ENCODE data around the gene SFMBT1.

The SFMBT1 gene

GRCh38 chr3:52912885-52913731, 132.8 kb downstream of the SFMBT1 start:
- DNase-seq: no peak

DNA sequence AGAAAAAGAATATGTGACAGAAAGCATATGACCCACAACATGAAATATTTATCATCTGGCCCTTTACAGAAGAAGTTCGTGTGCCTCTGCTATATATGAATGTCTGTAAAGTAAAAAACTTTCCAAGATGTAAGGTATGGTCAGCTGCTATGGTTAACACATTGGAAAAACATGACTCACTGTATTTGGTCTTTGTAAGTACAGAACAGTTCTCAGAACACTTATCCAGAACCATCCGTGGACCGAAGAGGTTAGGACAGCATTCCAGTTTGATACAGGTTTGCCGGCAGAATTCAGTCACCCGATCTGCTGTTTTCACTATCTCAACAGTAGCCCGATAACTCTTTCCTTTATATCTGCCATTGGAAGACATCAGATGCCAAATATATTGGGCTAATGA, 135.1 kb downstream of the SFMBT1 start:
- no peak for DNase-seq

DNA sequence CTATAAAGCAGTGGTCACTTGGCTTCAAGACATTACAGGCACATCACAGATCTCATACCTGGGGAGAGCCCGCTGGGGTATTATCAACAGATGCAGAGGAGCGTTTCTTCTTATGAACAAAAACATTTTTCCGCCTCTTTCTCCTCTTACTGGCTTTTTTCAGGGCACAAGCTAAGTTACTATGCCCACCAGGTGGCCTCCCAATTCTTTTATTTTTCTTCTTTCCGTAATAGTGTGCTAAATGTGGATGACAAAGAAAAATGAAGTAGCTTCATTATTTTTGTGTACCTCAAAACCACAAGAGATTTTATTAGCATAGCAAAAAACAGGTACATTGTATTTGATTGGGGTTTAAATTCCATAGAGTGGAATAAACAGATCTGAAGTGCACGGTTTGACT, 138.4 kb downstream of the SFMBT1 start:
- DNase-seq: no peak

- DNase-seq: no peak
Measured at GRCh38 chr3:52904552-52904951, 141.3 kb downstream of the SFMBT1 start.

DNA sequence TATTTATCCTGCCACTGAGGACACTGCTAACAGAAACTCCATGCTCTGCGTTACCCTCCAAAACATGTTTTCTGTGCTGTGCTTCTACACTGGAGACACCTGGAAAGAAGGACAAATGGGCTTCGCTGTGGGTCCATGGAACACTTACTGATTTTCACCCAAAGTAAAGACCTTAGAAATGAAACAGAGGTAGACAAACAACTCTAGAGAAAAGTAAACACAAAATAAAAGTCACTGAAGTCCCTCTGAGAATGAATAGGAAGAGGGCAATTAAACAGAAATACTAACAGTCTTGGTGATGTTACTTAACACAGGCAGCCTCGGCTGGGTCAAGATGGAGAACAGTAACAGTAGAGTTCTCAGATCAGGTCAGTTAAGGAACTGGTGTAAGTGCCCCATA, 141.9 kb downstream of the SFMBT1 start:
- DNase-seq: no peak

GRCh38 chr3:52897130-52898122, 148.4 kb downstream of the SFMBT1 start, which contains the start of gene STIMATE:
TSS of gene STIMATE (minus strand) at chr3:52897548. CDS start at chr3:52897450, 98 bp downstream.
- DNase-seq: peak; percentile 96

DNA sequence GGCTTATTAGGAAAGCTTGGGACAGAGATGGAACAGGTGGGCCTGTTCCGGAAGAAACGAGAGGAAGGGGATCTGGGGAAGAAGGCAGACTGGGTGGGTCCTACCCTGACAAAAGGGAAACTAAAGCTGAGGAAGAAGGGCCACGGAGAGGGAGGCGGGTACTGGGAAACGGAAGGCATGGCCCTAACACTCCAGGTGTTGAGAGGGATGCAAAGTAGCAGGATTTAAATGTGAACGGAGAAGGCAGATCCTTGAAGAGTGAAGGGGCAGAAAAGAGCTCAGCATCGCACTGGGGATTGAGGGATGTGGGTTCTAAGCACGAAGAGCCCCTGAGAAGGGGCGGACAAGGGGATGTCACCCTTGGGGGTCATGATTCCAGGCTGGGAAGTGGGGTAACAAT, 149.3 kb downstream of the SFMBT1 start:
- DNase-seq: peak; percentile 46

DNA sequence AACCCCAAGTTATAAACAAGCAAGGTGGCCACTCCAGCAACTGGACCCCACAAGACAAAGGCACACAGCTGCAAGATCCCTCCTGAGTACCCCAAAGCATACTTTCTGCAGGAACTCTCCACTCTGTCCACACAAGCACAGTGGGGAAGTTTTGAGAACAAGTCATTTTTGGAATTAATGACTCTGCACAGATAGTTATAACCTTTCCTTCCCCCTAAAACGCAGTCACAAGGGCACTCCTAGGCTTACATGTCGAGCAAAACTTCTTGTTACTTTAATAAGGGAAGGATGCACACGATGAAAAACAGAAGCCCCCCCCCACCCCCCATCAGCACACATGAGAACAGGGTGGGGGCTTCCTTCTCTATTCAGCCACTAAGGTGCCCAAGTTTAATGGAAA, 149.7 kb downstream of the SFMBT1 start:
- DNase-seq: no peak

GRCh38 chr3:52895418-52895817, 150.5 kb downstream of the SFMBT1 start:
- no peak for DNase-seq

GRCh38 chr3:52894756-52895155, 151.1 kb downstream of the SFMBT1 start:
- no peak for DNase-seq

GRCh38 chr3:52893723-52894122, 152.2 kb downstream of the SFMBT1 start:
- no peak for DNase-seq

- no peak for DNase-seq
Measured at GRCh38 chr3:52892625-52893311, 153.1 kb downstream of the SFMBT1 start.

DNA sequence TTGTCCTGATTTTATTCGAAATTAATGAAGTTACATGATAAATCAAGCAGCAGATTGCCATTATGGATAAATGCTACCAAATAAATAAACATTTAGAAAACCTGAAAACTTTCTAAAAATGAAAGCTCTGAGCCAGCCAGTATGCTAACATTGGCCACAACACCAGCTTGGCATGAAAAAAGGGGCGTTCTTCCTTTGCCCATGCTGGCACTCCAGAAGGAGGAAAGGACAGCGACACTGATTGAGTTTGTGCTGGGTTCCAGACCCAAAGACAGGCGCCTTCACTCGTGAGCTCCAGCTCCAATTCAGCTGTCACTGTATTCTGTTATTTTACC, 153.6 kb downstream of the SFMBT1 start:
- no peak for DNase-seq

GRCh38 chr3:52891615-52892081, 154.2 kb downstream of the SFMBT1 start:
- no peak for DNase-seq

DNA sequence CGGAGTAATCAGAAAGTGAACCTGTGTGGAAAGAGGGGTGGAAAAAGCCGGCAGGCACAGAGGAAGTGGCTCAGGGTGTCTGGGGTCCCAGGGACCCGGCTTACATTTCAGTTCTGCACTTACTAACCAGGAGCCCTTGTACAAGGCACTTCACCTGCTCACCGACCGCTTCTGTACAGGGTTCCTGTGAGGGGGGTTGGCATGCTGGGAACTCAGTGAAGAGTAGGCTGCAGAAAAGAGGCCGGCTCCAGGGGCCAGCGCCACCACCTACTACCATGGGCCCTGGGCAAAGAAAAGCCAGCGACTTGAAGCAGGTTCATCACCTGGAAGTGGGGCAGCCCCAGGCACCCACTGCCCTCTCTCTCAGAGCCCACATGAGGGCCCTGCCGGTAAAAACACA, 154.7 kb downstream of the SFMBT1 start:
- DNase-seq: no peak

GRCh38 chr3:52890735-52891134, 155.1 kb downstream of the SFMBT1 start:
- no peak for DNase-seq

DNA sequence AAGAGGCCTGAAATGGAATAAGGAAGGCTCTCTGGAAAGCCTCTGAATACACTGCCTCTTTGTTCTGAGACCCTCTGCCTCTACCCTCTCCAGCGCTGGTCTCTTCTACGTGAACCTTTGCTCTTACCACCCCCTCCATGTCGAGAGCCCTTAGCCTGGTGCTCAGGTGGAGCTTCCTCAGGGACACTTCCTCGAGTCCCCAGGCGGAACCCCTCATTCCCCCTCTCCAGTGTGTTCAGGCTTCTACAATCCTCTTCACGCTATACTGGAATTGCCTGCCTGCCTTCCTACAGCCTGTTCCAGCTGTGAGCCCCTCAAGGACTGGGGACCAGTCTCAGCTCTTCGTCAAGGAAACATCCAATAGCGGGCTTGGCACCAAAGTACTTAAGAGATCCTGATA, 156.0 kb downstream of the SFMBT1 start:
- DNase-seq: no peak

GRCh38 chr3:52887166-52887565, 158.7 kb downstream of the SFMBT1 start:
- DNase-seq: no peak

DNA sequence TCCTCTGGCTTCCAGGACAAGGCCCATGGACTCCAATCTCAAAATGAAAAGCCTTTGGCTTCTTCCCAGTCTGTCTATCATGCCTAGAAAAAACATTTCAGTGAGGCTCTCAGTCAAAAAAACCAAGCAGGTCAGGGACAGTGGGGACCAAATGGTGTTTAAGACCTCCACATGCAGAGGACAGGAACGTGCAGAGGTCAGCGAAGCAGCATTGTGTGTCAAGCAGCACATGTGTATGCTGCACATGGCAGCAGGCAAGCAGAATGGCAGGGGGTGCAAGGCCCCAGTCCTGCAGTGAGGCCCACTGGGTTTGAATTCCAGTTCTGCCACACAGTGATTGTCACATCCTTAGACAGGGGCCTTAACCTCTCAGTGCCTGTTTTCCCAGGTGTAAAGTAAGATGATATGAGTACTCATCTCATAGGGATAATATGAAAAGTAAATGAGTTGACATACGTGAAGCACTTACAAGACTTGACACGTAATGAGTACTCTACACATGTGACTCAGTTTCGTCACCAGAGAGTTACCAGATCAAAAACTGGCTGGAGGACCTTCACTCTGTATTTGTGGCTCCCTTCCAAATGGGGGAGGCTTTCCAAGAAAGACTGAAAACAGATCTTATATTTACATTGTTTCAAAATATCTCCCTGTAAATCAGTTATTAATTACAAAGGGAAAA, 159.7 kb downstream of the SFMBT1 start:
- no peak for DNase-seq

DNA sequence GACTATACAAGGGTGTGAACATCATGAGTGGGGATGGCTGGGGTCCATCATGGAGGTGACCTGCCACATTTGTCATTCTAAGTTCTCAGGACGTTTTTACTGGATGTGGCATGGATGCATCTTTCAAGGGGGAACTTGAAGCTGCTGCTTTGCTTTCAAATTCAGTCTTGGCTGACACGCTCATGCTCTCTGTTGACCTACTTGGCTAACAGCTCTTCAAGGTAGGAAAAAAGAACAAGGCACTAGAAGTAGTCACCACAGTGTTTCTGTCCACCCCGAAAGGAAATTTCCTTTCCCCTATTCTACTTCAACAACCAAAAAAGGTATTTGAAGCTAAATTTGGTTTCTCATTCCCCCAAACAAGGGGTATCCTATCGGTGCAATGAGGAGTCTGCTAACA, 163.5 kb downstream of the SFMBT1 start:
- DNase-seq: no peak

DNA sequence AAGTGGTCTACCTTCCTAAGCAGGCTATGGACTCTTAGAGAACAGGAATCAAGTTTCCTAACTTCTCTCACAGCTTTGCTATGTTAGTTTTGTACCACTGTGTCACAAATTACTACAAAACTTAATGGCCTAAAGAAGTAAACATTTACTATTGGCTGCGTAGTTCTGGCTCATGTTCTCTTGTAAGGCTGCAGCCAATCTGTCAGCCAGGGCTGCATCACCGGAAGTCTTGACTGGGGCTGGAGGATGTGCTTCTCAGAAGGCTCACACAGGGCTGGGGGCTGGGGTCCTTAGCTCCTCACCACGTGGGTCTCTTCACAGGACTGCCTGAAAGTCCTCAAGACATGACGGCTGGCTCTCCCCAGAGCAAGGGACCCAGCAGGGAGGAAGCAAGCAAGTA, 164.0 kb downstream of the SFMBT1 start:
- DNase-seq: no peak

DNA sequence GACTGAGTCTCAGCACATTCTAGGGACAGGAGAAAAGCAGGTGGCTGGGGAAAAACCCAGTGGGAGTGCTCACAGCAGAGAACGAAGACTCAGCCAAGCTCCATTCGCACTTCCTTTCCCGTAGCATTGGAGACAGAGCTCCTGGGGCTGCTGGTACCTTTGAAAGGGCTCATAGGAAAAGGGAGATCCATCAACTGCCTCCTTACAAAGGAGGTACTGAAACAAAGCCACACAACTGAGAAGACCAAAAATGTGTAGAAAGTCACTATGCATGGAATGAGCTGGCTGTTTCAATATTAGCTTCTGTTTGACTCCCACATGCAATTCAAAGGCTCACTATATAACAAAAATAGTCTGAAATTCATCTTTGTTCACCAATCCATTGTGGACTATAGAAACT, 165.4 kb downstream of the SFMBT1 start:
- no peak for DNase-seq

- DNase-seq: no peak
Measured at GRCh38 chr3:52880047-52880446, 165.8 kb downstream of the SFMBT1 start.

Data from 8988T (cell line).